ENCODE results near the gene LNP1. TPM values are rescaled to one million over a fixed set of nuclear protein-coding genes. Genes with fewer than 3 reads are reported as not detected.
"Not testable (repeated sequence)": the region's sequence is repeated elsewhere in the genome, so short reads cannot be mapped to it uniquely, and the experiment has no call there.

Gene LNP1
- total RNA-seq, 2 donors from 2014 or later, result 1.9 to 2.0 TPM

DNA sequence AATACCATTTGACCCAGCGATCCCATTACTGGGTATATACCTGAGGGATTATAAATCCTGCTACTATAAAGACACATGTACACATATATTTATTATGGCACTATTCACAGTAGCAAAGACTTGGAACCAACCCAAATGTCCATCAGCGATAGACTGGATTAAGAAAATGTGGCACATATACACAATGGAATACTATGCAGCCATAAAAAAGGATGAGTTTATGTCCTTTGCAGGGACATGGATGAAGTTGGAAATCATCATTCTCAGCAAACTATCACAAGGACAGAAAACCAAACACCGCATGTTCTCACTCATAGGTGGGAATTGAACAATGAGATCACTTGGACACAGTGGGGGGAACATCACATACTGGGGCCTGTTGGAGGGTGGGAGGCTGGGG is 45.7 kb downstream of the LNP1 start:
- not testable (repeated sequence) for DNase-seq (ENCODE audit: low spot score in 2 of 2); H3K27ac Mint-ChIP-seq; ATAC-seq; H3K36me3 Mint-ChIP-seq; H3K9me3 Mint-ChIP-seq

GRCh38 chr3:100448079-100448478 is 46.7 kb downstream of the LNP1 start:
- Mint-ChIP-seq H3K36me3 (peaks cover 0 to 9% of the 10 kb centered on the region in 2 donors), H3K9me3 (peaks cover 0 to 4% of the 10 kb centered on the region in 2 donors), H3K27ac (no peak overlapping the region)
- DNase-seq (ENCODE audit: low spot score in 2 of 2) (no peak), ATAC-seq (no peak)

- ATAC-seq (no peak), DNase-seq (ENCODE audit: low spot score in 2 of 2) (no peak)
- H3K27ac Mint-ChIP-seq, result no peak overlapping the region
- peaks cover 0 to 4% of the 10 kb centered on the region in 2 donors for H3K9me3 Mint-ChIP-seq
- H3K36me3 Mint-ChIP-seq, result peaks cover 0 to 9% of the 10 kb centered on the region in 2 donors
These were observed 47.9 kb downstream of the LNP1 start for GRCh38 chr3:100449214-100449613.

- H3K9me3 Mint-ChIP-seq, result no peaks in the 10 kb centered on the region
- ATAC-seq (no peak), DNase-seq (ENCODE audit: low spot score in 2 of 2) (no peak)
- peak overlapping the region in 1 of 2 donors; percentile 10 for H3K27ac Mint-ChIP-seq
- no peaks in the 10 kb centered on the region for H3K36me3 Mint-ChIP-seq
These were observed 53.3 kb downstream of the LNP1 start for GRCh38 chr3:100454677-100455076.

DNA sequence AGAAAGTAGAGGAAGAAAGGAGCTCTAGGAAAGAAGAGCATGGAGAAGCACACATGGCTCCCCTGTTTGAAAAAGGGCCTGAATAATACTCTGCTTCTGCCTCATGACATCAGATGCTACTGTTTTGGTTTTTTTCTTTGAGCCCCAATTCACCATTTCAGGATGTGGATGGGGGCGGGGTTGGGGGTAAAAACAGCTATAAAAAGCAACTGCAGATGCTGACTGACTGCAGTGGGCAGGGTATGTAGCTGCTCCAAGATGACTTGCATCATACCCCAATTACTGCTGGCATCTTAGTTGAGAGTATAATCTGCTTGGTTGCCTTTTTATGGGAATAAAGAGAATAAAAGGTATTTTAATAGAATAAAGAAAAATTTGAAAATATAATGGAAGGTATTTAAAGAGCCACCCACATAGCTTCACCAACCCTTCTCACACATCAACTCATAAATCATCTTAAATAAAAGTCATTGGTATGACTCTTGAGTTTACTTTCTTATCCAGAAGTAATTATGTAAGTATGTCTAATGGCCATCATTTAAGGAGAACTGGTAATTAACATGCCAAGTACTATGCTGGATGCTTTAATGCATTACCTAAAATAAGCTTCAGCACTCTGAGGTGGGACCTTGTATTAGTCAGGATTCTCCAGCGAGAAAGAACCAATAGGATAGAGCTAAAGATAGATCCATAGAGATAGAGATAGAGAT is 54.7 kb downstream of the LNP1 start:
- Mint-ChIP-seq H3K9me3 (no peaks in the 10 kb centered on the region), H3K27ac (no peak overlapping the region), H3K36me3 (no peaks in the 10 kb centered on the region)
- DNase-seq (ENCODE audit: low spot score in 2 of 2) (no peak), ATAC-seq (no peak)

DNA sequence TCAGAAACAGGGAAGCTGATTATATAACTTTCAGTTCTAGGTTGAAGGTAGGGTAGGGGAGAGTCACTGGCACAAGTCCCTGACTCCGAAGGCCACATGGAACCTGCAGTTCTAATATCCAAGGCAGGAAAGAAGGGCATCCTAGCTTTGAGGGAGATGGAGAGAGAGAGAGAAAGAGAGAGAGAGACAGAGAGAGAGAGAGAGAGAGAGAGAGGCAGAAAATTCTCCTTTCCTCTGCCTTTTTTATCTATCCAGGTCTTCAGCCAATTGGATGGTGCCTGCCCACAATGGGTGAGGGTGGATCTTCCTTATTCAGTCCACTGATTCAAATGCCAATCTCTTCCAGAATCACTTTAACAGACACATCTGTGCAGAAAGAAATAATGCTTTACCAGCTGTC is 55.4 kb downstream of the LNP1 start:
- no peak for ATAC-seq
- Mint-ChIP-seq H3K27ac (no peak overlapping the region), H3K36me3 (no peaks in the 10 kb centered on the region), H3K9me3 (no peaks in the 10 kb centered on the region)
- no peak for DNase-seq (ENCODE audit: low spot score in 2 of 2)

DNA sequence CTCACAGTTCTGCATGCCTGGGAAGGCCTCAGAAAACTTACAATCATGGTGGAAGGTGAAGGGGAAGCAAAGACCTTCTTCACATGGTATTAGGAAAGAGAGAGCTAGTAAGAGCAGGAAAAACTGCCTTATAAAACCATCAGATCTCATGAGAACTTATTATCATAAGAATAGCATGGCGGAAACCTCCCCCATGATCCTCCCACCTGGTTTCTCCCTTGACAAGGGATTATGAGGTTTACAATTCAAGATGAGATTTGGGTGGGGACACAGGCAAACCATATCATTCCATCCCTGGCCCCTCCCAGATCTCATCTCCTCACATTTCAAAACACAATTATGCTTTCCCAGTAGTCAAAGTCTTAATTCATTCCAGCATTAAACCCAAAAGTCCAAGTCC is 56.5 kb downstream of the LNP1 start:
- Mint-ChIP-seq H3K9me3 (no peaks in the 10 kb centered on the region), H3K27ac (no peak overlapping the region), H3K36me3 (no peaks in the 10 kb centered on the region)
- no peak for DNase-seq (ENCODE audit: low spot score in 2 of 2)
- ATAC-seq, result no peak

- DNase-seq (ENCODE audit: low spot score in 2 of 2), result no peak
- H3K36me3 Mint-ChIP-seq, result no peaks in the 10 kb centered on the region
- H3K27ac Mint-ChIP-seq, result no peak overlapping the region
- no peak for ATAC-seq
- H3K9me3 Mint-ChIP-seq, result no peaks in the 10 kb centered on the region
These were observed 57.5 kb downstream of the LNP1 start for GRCh38 chr3:100458814-100459213.

- Mint-ChIP-seq H3K36me3 (no peaks in the 10 kb centered on the region), H3K27ac (no peak overlapping the region), H3K9me3 (peaks cover 0 to 4% of the 10 kb centered on the region in 2 donors)
- DNase-seq (ENCODE audit: low spot score in 2 of 2), result peak in 1 of 2 donors; percentile 10
- peak; percentile 83 to 87 for ATAC-seq
These were observed 61.7 kb downstream of the LNP1 start for GRCh38 chr3:100463002-100463401.

- H3K36me3 Mint-ChIP-seq, result peaks cover under 1 to 2% of the 10 kb centered on the region in 2 donors
- peaks cover under 1 to 4% of the 10 kb centered on the region in 2 donors for H3K9me3 Mint-ChIP-seq
- ATAC-seq, result no peak
- no peak for DNase-seq (ENCODE audit: low spot score in 2 of 2)
- no peak overlapping the region for H3K27ac Mint-ChIP-seq
These were observed 62.4 kb downstream of the LNP1 start for GRCh38 chr3:100463646-100464155.

DNA sequence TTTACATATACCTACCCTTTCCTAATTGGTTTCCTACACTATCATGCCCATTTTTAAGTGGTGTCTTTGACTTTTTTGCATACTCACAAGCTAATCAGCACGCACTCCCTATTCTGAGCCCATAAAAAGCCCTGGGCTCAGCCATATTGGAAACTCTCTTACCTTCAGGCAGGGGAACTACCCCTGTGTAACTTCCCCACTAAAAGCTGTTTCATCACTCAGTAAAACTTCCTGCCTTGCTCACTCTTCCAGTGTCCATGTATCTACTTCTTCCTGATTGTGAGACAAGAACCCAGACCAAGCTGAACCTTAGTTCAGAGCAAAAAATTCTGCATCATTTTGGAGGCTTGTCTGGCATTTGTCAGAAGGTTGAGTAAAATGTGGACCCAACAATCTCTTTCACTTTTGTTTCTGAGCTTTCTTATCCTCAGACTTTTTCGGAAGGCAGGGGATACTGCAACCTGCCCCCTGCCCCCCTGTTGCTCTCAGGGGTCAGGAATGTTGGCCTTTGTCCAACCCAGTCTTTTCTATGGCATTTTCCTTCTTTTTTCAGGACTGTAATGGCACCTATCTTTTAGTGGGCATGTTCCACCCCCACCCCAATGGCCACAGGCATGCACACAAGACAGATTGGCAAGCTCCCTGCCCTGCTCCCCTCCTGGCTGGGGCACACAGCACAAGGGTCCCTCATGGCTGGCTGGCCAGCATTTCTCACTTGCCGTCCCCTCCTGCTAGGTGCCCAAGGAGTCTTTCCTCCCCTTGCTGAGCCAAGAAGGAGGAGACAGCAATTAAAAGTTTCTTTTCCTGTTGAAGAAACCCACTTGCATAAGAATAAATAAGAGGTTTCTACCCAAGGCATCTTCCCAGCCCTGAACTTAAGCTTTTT is 64.8 kb downstream of the LNP1 start:
- Mint-ChIP-seq H3K9me3 (peaks cover 7 to 9% of the 10 kb centered on the region in 2 donors), H3K27ac (peak overlapping the region in 1 of 2 donors; percentile 12), H3K36me3 (peaks cover 9 to 10% of the 10 kb centered on the region in 2 donors)
- DNase-seq (ENCODE audit: low spot score in 2 of 2), result no peak
- peak in 1 of 2 donors; percentile 47 for ATAC-seq

DNA sequence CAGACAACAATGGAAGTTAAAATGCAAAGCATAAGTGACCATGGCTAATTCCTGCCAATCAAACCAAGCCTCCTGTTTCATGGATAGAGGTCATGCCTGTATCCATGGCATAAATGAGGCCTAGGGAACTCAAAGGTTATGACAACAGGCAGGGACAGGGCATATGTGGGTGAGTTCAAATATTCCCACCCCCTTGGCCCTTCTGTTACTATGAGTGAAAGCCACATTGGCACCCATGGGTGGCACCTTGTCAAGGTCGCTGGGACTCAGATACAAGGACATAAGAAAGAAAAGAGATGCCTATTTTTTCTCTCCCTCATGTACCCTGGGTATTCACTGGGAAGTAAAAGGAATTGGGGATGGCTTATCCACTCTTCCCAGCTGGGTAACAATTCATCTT is 65.8 kb downstream of the LNP1 start:
- Mint-ChIP-seq H3K9me3 (peaks cover 7 to 9% of the 10 kb centered on the region in 2 donors), H3K27ac (no peak overlapping the region), H3K36me3 (peaks cover 9 to 10% of the 10 kb centered on the region in 2 donors)
- ATAC-seq (no peak), DNase-seq (ENCODE audit: low spot score in 2 of 2) (no peak)

DNA sequence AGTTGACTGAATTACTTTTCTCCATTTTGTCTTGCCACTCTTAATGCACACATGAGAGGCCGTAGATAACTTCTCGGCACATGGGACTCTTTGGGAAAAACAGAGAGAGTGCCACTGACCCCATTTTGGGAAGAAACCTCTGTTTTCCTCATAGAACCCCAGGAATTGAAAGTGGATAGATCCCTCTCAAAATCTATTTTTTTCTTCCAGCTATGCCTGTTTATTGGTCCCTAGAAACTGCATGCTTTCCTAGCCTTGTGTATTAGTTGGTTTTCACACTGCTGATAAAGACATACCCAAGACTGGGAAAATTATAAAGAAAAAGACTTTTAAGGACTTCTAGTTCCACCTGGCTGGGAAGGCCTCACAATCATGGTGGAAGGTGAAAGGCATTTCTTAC is 67.3 kb downstream of the LNP1 start:
- H3K27ac Mint-ChIP-seq, result no peak overlapping the region
- DNase-seq (ENCODE audit: low spot score in 2 of 2), result no peak
- H3K36me3 Mint-ChIP-seq, result peaks cover 9 to 10% of the 10 kb centered on the region in 2 donors
- H3K9me3 Mint-ChIP-seq, result peaks cover 7 to 9% of the 10 kb centered on the region in 2 donors
- ATAC-seq, result no peak

GRCh38 chr3:100470951-100471350 is 69.6 kb downstream of the LNP1 start:
- H3K27ac Mint-ChIP-seq, result no peak overlapping the region
- peaks cover 9 to 10% of the 10 kb centered on the region in 2 donors for H3K36me3 Mint-ChIP-seq
- no peak for ATAC-seq
- peaks cover 7 to 9% of the 10 kb centered on the region in 2 donors for H3K9me3 Mint-ChIP-seq
- no peak for DNase-seq (ENCODE audit: low spot score in 2 of 2)

GRCh38 chr3:100471444-100471843 is 70.1 kb downstream of the LNP1 start:
- peaks cover 7 to 9% of the 10 kb centered on the region in 2 donors for H3K9me3 Mint-ChIP-seq
- ATAC-seq (no peak), DNase-seq (ENCODE audit: low spot score in 2 of 2) (no peak)
- no peak overlapping the region for H3K27ac Mint-ChIP-seq
- peaks cover 9 to 10% of the 10 kb centered on the region in 2 donors for H3K36me3 Mint-ChIP-seq

- H3K36me3 Mint-ChIP-seq; H3K27ac Mint-ChIP-seq; ATAC-seq; H3K9me3 Mint-ChIP-seq; DNase-seq (ENCODE audit: low spot score in 2 of 2): not testable (repeated sequence)
These were observed 76.6 kb downstream of the LNP1 start for GRCh38 chr3:100477851-100478360.

DNA sequence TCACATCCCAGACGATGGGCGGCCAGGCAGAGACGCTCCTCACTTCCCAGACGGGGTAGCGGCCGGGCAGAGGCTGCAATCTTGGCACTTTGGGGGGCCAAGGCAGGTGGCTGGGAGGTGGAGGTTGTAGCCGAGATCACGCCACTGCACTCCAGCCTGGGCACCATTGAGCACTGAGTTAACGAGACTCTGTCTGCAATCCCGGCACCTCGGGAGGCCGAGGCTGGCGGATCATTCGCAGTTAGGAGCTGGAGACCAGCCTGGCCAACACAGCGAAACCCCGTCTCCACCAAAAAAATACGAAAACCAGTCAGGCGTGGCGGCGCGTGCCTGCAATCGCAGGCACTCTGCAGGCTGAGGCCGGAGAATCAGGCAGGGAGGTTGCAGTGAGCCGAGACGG is 77.2 kb downstream of the LNP1 start:
- DNase-seq (ENCODE audit: low spot score in 2 of 2); ATAC-seq; H3K9me3 Mint-ChIP-seq; H3K27ac Mint-ChIP-seq; H3K36me3 Mint-ChIP-seq: not testable (repeated sequence)
